Adrenal gland (tissue), 12 donors: Measurements from ENCODE around the gene OPCML. TPM values are rescaled to one million over a fixed set of nuclear protein-coding genes. Genes with fewer than 3 reads are reported as not detected.

Experiments used
- DNase-seq, 7 donors: peaks; one replicate each; pipeline ENCODE4 v3.0.0-alpha.2; 2019 to 2020
- H3K27ac ChIP-seq, 5 donors: fragments of 200-600 bp; sonication (generic) in 4 of 5; 1 replicate in 3 of 5; 2 replicates in 2 of 5; pipeline versions ENCODE4 v1.5.1 to v1.8.0; 2016 to 2020; ENCODE audit warnings: mild to moderate bottlenecking in 1 of 5
- H3K27me3 ChIP-seq: fragments of 200-600 bp; 2 replicates; pipeline ENCODE4 v1.8.0; 2021
- H3K36me3 ChIP-seq, 2 donors: fragments of 200-600 bp; replicated peaks in 1 of 2; 1 replicate in 1 of 2; 2 replicates in 1 of 2; pipeline versions ENCODE4 v1.5.1 to v1.8.0; 2018 to 2022
- H3K4me1 ChIP-seq, 2 donors: fragments of 200-600 bp; replicated peaks in 1 of 2; 1 replicate in 1 of 2; 2 replicates in 1 of 2; pipeline versions ENCODE4 v1.5.1 to v1.8.0; 2018 to 2021
- H3K4me3 ChIP-seq, 4 donors: fragments of 200-600 bp; sonication (generic) in 3 of 4; one replicate each; pipeline ENCODE4 v1.5.1; 2016 to 2018
- H3K9me3 ChIP-seq, 3 donors: fragments of 200-600 bp; sonication (generic) in 1 of 3; replicated peaks in 1 of 3; 1 replicate in 2 of 3; 2 replicates in 1 of 3; pipeline versions ENCODE4 v1.5.1 to v1.8.0; 2016 to 2021
- POLR2A ChIP-seq, 2 donors: fragments of 450-650 bp; IDR thresholded peaks; one replicate each; pipeline ENCODE4 v1.6.1; 2017; ENCODE audit warnings: antibody characterized with exemption in 2 of 2, mild to moderate bottlenecking in 2 of 2, moderate library complexity in 1 of 2
- WGBS, 4 donors: extraction: QIAGEN DNeasy Blood & Tissue Kit in 2 of 4; methylation state at CpG; one replicate each; pipeline versions ENCODE4 v1.1.5 to v1.1.7; 2013 to 2017; 5-methylcytosine and 5-hydroxymethylcytosine counted together
- intact Hi-C, 2 donors: fragments of 100-400 bp; cut with DNase I; formaldehyde crosslinking; loops; one replicate each; pipeline versions ENCODE4 v1.14.1 to v1.15.0; 2022 to 2023
- polyA plus RNA-seq, 3 donors: library from polyadenylated mRNA; stranded (reverse); fragments of 200-250 nt in 2 of 3; fragments of 350-450 nt in 1 of 3; fragmentation: Illumina TruSeq in 1 of 3; extraction: RNeasy Lipid Tissue Mini Kit (QIAGEN cat#74804) in 1 of 3; gene quantifications; one replicate each; pipeline ENCODE4 v1.2.3, GENCODE V29; 2013 to 2014
- total RNA-seq, 9 donors: library from RNA; depleted of rRNA in 4 of 9; stranded (reverse); fragments of >200 nt in 4 of 9; fragments of 120-200 nt in 1 of 9; fragmentation: NEBNext Ultra II Directional in 1 of 9; extraction: Animal tissue kit (Norgen Biotek cat#: 25700) in 1 of 9; gene quantifications; one replicate each; pipeline versions ENCODE4 v1.1.0 to v1.2.4, GENCODE V29; 2013 to 2023
- TF ChIP-seq, protein P1 (sequence below), 6 experiments: fragments of 450-650 bp in 4 of 6; fragments of 200-600 bp in 2 of 6; sonication (generic) in 1 of 6; IDR thresholded peaks; 1 replicate in 5 of 6; 2 replicates in 1 of 6; pipeline versions ENCODE4 v1.5.1 to v1.8.0; 2016 to 2021; ENCODE audit warnings: antibody characterized with exemption in 6 of 6, mild to moderate bottlenecking in 2 of 6, moderate library complexity in 1 of 6
- donor health status: healthy with polysubstance abuse.
- donor health status: Bipolar disorder and iron deficiency.
- donor health status: DM: yes; HTN: yes; CAD: no.
- donor health status: DM: no; HTN: no; CAD: no.
- donor health status: DM: no; HTN: no; CAD: no.
- donor health status: DM: yes; HTN: yes; CAD: no.

OPCML gene
- total and polyA plus RNA-seq, 12 donors, result 0.10 to 5.5 (median 0.72) TPM; not detected in 5

DNA sequence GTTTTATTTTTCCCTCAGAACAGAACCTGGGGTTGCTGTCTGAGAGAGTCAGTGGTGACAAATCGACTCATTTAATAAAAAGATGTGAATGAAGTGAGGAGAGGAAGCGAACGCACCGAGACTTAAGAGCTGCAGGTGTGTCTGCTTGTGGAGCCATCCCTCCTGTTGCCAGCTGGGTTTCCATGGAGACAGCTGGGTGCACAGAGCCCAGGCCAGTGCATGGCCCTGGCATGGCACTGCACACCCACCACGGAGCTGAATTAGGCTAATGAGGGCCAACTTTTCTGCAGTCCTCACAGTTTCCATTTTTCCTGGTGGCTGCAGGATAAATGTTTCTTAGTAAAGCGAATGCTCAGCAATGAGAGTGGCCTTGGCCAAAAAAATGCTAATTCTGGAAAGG, 750.2 kb downstream of the OPCML start:
- H3K27ac ChIP-seq, result no peak overlapping the region
- no peak overlapping the region for H3K4me3 ChIP-seq
- H3K9me3 ChIP-seq, result no peaks in the 10 kb centered on the region
- intact Hi-C loops, result no loop called here
- TF ChIP-seq, protein P1, sequence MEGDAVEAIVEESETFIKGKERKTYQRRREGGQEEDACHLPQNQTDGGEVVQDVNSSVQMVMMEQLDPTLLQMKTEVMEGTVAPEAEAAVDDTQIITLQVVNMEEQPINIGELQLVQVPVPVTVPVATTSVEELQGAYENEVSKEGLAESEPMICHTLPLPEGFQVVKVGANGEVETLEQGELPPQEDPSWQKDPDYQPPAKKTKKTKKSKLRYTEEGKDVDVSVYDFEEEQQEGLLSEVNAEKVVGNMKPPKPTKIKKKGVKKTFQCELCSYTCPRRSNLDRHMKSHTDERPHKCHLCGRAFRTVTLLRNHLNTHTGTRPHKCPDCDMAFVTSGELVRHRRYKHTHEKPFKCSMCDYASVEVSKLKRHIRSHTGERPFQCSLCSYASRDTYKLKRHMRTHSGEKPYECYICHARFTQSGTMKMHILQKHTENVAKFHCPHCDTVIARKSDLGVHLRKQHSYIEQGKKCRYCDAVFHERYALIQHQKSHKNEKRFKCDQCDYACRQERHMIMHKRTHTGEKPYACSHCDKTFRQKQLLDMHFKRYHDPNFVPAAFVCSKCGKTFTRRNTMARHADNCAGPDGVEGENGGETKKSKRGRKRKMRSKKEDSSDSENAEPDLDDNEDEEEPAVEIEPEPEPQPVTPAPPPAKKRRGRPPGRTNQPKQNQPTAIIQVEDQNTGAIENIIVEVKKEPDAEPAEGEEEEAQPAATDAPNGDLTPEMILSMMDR (IDR thresholded peaks at IDR 0.05), result no peak
- no peak for TF ChIP-seq POLR2A (IDR thresholded peaks at IDR 0.05)
- H3K36me3 ChIP-seq, result no peaks in the 10 kb centered on the region
- H3K27me3 ChIP-seq, result no peaks in the 10 kb centered on the region
- DNase-seq, result no peak
- H3K4me1 ChIP-seq, result no peaks in the 10 kb centered on the region
- 73 to 84% (median 80%) methylated on average over 6 of the region's 6 CpGs for WGBS, 4 donors

DNA sequence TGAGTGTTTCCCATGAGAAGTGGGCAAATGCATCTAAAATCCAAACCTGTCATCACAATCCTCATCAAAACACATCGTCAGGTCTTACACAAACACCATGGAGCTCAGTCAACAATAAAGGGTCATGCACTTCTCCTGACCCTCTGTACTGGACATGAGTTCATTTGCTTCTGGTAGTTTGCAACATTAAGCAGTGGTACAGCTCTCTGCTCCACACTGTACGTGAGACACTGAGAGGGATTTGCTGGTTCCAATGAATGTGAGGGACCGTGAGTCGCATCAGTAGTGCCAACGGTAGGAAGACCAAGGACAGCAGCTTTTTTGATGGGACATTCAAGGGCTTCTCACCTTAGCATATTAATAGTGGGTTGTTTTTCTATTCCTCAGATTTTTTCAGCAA, 752.3 kb downstream of the OPCML start:
- Histone ChIP-seq H3K4me1 (no peaks in the 10 kb centered on the region), H3K27me3 (no peaks in the 10 kb centered on the region), H3K27ac (no peak overlapping the region), H3K9me3 (no peaks in the 10 kb centered on the region), H3K36me3 (no peaks in the 10 kb centered on the region), H3K4me3 (no peak overlapping the region)
- intact Hi-C loops, result no loop called here
- 65 to 85% (median 79%) methylated on average over 5 of the region's 5 CpGs for WGBS, 4 donors
- no peak for TF ChIP-seq POLR2A (IDR thresholded peaks at IDR 0.05)
- TF ChIP-seq, protein P1 (IDR thresholded peaks at IDR 0.05), result no peak
- no peak for DNase-seq

DNA sequence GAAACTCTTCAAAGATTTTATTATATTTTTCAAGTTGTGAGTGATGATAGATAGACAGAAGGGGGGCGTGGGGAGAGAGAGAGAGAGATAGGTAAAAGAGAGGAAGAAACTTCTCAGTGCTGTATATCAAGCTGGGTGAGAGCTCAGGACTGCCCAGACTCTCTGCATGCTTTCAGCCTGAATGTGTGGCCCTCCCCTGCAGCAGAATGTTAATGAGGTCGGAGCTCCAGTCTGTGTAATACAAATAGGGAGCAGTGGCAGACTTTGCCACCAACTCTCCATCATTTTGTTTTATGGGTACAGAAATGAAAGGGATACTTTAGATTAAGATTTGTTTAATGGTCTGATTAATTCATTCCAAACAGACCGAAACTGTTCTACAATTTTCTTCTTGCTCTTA, 752.8 kb downstream of the OPCML start:
- Histone ChIP-seq H3K36me3 (no peaks in the 10 kb centered on the region), H3K4me1 (no peaks in the 10 kb centered on the region), H3K4me3 (no peak overlapping the region), H3K9me3 (no peaks in the 10 kb centered on the region), H3K27me3 (no peaks in the 10 kb centered on the region), H3K27ac (no peak overlapping the region)
- 54 to 83% (median 70%) methylated on average over 2 to 3 of the region's 3 CpGs for WGBS, 4 donors
- DNase-seq, result no peak
- no peak for TF ChIP-seq POLR2A (IDR thresholded peaks at IDR 0.05)
- TF ChIP-seq, protein P1 (IDR thresholded peaks at IDR 0.05), result no peak
- intact Hi-C loops, result no loop called here

DNA sequence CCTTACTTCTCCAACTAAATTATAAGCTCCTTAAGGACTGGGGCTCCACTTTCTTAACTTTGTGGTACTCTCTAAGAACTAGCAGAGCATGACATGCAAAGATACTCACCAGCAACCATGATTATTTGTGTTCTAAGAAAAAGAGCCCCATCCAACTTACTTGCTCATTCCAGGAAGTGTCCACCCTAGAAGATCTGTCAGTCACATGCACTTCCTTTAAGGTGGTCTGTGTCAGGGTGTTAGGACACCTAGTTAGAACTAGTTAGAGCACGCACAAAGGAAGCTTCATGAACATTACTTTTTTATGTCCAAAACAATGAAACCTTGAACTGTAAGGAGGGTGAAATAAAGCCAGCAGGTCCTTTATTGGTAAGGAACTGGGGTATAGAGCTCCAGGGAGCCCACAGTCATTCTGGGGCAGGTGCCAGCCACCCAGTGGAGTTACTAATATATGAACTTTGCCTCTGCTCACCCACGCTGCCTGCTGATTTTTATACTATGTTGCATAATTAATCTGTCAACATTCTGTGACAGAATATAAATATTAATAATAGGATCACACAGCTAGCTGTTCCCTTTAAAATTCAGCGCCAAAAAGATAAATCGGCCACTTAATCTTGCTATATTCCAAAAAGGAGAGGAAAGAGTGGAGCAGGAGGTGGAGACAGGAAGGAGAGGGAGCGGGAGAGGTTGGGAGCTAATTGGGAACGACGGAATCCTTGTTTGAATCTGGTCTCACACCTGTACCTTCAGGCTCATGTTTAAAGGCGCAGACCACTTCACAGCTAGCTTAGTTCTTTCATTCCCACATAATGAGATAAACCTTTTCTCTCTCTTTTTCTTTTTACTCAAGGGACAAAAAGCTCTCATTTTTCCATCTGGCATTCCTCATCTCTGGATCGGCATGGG, 755.0 kb downstream of the OPCML start:
- intact Hi-C loops, result no loop called here

More for the DNA sequence above, 755.0 kb downstream of the OPCML start:
- H3K36me3 ChIP-seq, result no peaks in the 10 kb centered on the region
- WGBS, 4 donors, result 73 to 84% (median 78%) methylated on average over 9 of the region's 9 CpGs
- no peaks in the 10 kb centered on the region for H3K27me3 ChIP-seq
- no peak overlapping the region for H3K4me3 ChIP-seq
- H3K9me3 ChIP-seq, result no peaks in the 10 kb centered on the region
- H3K4me1 ChIP-seq, result no peaks in the 10 kb centered on the region
- no peak for DNase-seq
- TF ChIP-seq POLR2A (IDR thresholded peaks at IDR 0.05), result no peak
- TF ChIP-seq, protein P1 (IDR thresholded peaks at IDR 0.05), result no peak
- no peak overlapping the region for H3K27ac ChIP-seq
